GM19395 (cell line): ENCODE measurements around the gene SPOCD1.

Experiments used
- ATAC-seq: cut with Tn5 transposase; IDR thresholded peaks from one replicate; pipeline ENCODE4 v1.9.1; 2021; ENCODE audit warnings: mild to moderate bottlenecking, moderate library complexity; ENCODE audit not compliant: unreplicated experiment

Gene SPOCD1

DNA sequence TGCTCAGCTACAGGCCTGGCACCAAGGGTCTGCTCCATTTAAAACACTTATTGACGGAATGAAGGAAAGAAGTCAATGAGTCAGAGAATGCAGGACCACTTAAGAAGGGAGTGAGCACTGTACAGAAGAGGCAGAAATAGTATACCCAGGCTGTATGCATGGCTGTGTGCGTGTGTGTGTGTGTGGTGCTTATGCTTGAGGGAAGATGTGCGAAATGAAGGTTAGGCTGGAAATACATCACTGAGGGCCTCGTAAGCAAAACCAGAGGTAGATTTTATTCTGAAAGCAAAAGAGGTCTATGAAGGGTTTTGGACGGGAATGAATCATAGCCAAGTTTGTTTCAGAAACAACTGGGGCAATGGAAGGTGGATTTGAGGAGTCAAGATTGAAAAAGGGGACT lies 42.0 kb downstream of the SPOCD1 start:
- ATAC-seq: no peak

DNA sequence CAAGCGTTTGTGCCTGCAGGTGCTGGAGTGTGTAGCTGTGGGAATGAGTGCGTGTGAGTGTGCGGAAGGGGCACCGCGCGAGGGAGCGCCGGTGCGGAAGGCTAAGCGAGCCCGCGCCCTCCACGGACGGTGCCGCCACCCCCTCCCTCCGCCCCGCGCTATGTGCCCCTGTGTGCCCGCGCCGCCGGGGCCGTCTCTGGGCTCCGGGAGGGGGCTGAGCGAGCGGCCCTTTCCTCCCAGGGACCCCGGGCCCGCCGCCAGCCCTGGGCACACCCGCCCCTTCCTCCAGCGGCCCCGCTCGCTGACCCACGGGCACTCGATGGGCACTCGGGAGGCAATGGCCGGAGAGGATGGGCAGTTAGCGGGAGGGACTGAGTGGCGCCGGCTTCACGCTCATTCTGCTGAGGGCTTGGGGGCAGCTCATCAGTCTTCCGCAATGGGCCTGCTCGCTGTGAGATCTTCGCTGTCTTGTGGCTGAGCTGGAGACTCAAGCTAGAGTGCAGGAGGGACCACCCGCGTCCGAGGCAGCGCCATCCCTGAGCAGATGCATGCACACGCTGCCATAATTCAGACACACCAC lies 43.1 kb downstream of the SPOCD1 start:
- no peak for ATAC-seq

- ATAC-seq: no peak
Observed at GRCh38 chr1:31771891-31772668, 43.7 kb downstream of the SPOCD1 start.

DNA sequence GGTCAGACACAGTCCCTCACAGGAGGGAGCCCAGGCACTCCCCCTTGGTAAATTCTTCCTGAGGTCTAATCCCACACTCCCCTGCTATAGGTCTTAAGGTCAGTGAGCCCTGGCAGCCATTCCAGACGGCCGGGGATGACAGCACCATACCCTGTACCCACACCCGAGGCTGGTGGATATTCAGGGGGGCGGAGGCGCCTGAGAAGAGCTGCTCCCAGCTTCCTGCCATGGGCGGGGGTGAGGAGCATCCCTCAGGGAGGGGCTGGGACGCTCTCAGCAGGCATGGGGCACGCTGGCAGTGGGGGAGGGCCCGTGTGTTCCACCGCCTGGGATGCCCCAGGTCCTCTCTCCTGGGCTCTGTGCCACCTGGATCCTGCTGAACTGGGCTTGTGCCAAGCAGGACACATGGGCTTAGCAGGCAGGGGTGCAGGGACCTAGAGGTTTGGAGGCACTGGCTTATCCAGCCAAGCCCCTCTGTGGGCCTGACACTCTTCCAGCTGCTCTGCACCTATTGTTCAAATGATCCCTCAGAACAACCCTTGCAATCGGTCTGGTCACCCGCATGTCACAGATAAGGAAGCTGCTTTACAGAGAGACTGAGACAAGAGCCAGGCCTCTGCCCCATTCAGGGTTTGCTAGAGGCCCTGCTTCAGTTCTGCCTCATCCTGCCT lies 46.0 kb downstream of the SPOCD1 start:
- ATAC-seq: no peak

DNA sequence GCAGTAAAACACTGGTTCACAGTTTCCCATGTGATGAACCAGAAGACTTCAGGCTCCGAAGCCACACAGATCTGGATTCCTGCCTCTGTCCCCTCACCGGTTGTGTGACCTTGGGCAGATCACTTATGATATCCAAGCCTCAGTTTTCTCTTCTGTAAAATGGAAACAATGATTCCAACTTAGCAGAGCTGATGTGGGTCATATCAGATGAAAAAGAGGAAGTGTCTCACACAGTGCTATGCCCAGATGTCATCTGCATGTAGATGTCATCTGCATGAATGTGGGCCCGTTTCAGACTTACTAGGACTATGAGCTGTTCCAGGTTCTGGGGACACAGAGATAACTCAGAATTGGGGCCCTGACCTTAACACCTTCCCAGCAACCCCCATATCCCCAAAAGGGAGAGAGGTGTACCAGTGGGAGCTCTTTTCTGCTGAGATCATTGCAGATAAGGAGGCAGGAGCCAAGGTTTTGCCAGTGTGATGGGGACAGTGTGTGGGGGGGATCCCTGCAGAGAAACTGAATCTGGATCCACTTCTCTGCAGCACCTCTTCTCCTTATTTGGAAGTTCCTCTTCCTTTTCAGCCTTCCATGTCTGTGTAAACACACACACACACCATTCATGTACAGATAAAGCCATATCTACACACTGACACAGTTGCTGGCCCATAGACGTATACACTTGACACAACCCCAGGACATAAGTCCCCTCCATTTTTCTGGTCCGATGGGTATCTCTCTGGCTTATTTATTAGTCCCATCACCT lies 46.7 kb downstream of the SPOCD1 start:
- no peak for ATAC-seq

GRCh38 chr1:31768407-31768907 lies 47.4 kb downstream of the SPOCD1 start:
- ATAC-seq: no peak

- no peak for ATAC-seq
Observed at GRCh38 chr1:31767225-31767624, 48.6 kb downstream of the SPOCD1 start.

DNA sequence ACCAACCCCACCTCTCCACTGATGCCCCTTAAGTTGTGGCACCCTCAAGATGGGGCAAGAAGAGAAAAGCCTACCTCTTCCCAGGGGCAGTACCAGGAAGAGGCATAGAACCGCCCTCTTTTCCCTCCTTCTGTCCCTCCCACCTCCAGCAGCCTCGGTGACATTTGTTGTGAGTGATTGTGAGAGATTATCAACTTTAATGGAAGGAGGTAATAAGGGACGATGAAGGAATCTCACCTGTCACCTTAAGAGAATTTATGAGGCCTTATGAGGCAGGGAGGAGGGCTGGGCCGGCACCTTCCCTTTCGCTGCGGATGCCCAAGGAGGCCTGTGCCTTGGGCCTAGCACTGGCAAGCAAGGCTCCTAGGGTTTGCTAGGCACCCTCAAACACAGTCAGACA lies 50.3 kb downstream of the SPOCD1 start:
- no peak for ATAC-seq

DNA sequence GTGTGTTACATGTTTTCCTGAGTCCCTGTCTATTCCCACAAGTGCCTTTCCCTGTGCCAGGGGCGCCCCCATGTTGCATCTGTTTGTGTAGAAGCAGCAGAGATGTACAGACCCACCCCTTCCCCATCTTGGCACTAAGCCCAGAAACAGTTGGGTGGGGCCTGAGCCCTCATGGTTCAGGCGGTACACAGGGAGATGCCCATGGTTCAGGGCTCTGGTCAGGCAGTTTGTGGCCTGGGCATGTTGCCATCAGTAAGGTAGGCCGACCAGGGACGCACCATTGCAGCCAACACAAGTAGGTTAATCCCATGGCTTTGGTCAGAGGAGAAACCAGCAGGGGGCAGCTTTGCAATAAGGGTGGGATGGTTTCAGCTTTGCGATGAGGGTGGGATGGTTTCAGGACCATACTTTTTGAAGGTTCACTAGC lies 50.8 kb downstream of the SPOCD1 start:
- no peak for ATAC-seq

GRCh38 chr1:31764312-31765040 lies 51.3 kb downstream of the SPOCD1 start, which contains the start of gene ADGRB2:
TSS of gene ADGRB2 (minus strand) at chr1:31764340. CDS start at chr1:31757221, 7,119 bp downstream.
- ATAC-seq: no peak

GRCh38 chr1:31763671-31764311 lies 52.0 kb downstream of the SPOCD1 start:
- no peak for ATAC-seq

DNA sequence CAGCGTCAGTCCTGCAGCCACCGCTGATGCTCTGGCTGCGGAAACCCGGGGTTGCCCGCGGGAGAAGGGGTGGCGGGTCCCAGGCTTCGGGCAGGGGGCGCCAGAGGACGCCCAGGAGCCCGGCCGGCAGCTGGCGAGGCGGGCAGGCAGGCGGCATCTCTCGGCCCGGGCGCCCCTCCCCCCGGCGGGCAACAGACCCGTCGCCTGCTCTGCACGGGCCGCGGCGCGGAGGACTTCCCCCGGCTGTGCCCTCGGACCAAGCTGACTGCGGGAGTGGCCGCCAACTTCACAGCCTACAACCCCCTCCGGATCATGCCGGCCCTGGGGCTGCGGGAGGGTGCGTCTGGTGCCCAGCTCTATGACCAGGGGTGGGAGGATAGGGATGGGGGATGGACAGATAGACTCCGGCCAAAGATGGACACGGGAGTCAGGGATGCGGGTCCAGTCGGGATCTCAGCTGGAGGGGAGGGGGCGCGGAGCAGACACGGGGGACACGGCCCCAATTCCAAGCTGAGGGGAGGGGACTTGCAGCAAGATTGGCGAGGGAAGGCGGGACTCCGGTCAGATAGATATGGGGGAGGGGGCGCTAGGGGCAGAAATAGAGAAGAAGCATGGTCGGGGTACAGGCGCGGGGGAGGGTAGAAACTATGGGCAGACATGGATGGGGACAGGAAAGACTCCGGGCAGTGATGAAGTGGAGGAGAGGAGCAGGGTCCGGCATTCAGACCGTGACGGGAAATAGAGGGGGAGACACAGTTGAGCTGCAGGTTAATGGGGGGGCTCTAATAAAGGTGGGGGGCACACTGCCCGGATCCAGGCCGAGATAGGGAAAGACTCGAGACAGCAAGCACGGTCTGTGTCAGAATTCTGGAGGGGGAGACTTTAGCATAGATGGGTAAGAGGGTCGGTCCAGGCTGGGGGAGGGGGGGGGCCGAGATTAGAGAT lies 52.8 kb downstream of the SPOCD1 start:
- ATAC-seq: no peak

GRCh38 chr1:31762323-31762722 lies 53.5 kb downstream of the SPOCD1 start:
- ATAC-seq: no peak

DNA sequence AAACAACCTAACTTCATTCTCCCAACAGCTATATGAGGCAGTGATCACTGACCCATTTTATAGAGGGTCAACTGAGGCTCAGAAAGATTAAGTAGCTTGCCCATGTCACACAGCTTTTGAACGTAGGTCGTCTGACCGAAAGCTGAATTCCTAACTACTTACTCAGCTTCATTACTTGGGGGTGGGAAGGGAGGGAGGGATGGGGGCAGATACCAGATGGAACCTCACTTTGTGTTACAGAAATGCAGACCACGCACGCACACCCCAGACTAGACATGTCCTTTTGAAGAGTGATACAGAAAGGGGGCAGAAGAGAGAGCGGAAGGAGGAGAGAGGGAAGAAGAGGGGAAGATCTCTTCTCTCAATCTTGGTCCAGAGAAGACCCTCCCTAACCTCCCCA lies 53.9 kb downstream of the SPOCD1 start:
- no peak for ATAC-seq

DNA sequence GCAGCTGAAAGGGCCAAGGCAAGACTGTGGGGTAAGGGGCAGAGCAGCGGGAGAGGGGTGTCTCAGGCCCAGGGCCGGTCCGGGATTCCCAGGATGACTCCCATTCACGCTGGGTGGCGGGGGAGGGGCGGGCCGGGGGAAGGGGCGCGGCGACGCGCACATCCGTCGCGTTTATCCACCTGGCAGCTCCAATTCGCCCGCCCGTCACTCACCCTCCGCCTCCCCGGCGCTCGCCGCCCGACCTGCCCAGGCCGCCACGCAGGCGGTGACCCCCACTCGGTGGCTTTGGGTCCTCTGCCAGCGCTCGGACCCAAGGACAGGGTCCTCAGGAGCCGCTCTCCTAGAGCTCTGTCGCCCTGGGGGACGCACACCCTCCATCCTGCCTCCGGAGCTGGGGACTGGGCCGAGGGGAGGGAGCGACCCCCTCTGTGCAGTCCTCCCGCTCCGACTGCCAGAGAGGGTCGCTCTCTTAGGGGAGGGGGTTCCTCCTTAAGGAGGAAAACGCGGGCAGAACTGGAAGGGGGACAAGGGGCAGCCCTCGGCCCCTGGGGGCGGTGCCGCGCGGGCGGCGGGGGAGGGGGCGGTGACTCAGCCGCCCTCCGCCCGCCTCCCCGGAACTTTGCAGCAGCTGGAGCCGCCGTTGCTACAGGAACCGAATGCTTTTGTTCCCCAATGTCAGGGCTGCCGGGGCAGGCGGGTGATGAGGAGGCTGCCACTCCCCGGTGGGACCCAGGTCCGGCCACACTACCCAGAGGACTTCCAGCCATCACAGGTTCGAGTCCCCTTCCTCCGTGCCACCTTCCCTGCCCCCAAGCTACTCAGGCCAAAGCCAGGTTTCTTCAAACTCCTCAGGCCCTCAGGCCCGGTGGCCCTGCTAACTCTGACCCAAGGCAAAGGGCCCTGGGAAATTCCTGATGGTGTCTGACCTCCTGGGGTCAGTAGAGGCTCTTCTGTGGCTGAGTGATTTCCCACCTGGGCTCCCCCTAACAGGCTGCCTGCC lies 55.1 kb downstream of the SPOCD1 start:
- no peak for ATAC-seq

DNA sequence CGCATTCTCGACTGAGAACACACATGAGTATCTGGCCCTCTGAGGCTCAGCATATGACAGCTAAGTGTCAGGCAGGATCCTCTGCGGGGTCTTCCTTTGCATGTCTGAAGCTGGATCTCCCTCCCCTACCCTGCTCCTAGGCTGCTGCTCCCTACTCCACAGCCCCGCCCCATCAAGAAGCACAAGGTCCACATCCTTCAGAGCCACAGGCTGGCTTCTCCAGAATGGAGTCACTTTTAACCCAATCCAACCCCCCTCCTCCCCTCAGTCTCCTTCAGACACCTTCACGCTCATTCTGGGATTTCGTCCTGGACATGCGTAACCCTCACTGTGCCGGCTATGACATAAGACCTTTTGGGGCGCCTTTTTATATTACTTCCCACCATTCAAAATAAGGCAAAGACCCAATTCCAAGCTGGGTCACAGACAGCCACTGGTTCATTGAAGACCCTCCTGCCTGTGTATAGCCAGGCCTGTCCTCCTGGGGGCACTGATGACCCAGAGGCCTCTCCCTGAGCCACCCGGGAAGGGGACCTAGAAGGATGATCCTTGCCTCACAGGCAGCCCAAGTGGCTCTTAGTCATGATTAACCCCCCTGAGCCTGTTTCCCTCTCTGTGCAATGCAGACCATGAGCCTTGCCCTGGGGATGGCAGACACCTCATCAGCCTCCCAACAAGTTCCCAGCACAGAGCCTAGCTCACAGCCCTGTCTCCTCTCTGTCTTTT lies 56.4 kb downstream of the SPOCD1 start:
- ATAC-seq: no peak

GRCh38 chr1:31758823-31759222 lies 57.0 kb downstream of the SPOCD1 start:
- no peak for ATAC-seq
